Activated CD4-positive, alpha-beta T cell treated with anti-CD3 and anti-CD28 coated beads, Interleukin-10, Interleukin-2, amounts not matched to agents 100 ng/mL and 50 ng/mL, durations not matched to agents 16 hours and 8 hours (primary cell): Measurements from ENCODE around the gene SDCCAG8.

ENCODE experiments used
- DNase-seq: peaks from one replicate; pipeline ENCODE4 v3.0.0-alpha.2; 2020

The SDCCAG8 gene

GRCh38 chr1:243341074-243341473 lies 85.2 kb downstream of the SDCCAG8 start:
- DNase-seq: no peak

- peak; percentile 64 for DNase-seq
Observed at GRCh38 chr1:243343970-243344937, 88.4 kb downstream of the SDCCAG8 start.

GRCh38 chr1:243345205-243345604 lies 89.4 kb downstream of the SDCCAG8 start:
- peak; percentile 3 for DNase-seq

GRCh38 chr1:243346016-243346415 lies 90.2 kb downstream of the SDCCAG8 start:
- DNase-seq: no peak

- no peak for DNase-seq
Observed at GRCh38 chr1:243346468-243346867, 90.6 kb downstream of the SDCCAG8 start.

- DNase-seq: no peak
Observed at GRCh38 chr1:243348331-243348730, 92.5 kb downstream of the SDCCAG8 start.

- DNase-seq: no peak
Observed at GRCh38 chr1:243349128-243349527, 93.3 kb downstream of the SDCCAG8 start.

GRCh38 chr1:243351337-243351736 lies 95.5 kb downstream of the SDCCAG8 start:
- DNase-seq: no peak

GRCh38 chr1:243354511-243355153 lies 98.8 kb downstream of the SDCCAG8 start:
- no peak for DNase-seq

- no peak for DNase-seq
Observed at GRCh38 chr1:243363832-243364231, 108.0 kb downstream of the SDCCAG8 start.

- DNase-seq: no peak
Observed at GRCh38 chr1:243364330-243364729, 108.5 kb downstream of the SDCCAG8 start.

GRCh38 chr1:243364866-243365265 lies 109.0 kb downstream of the SDCCAG8 start:
- DNase-seq: no peak

GRCh38 chr1:243367314-243367713 lies 111.5 kb downstream of the SDCCAG8 start:
- no peak for DNase-seq

GRCh38 chr1:243374412-243374811 lies 118.6 kb downstream of the SDCCAG8 start:
- no peak for DNase-seq

GRCh38 chr1:243375596-243375995 lies 119.8 kb downstream of the SDCCAG8 start:
- no peak for DNase-seq

GRCh38 chr1:243378669-243379068 lies 122.8 kb downstream of the SDCCAG8 start:
- no peak for DNase-seq

- no peak for DNase-seq
Observed at GRCh38 chr1:243379208-243379607, 123.4 kb downstream of the SDCCAG8 start.

- DNase-seq: no peak
Observed at GRCh38 chr1:243379706-243380105, 123.9 kb downstream of the SDCCAG8 start.

GRCh38 chr1:243388276-243388675 lies 132.4 kb downstream of the SDCCAG8 start:
- no peak for DNase-seq

GRCh38 chr1:243390162-243390791 lies 134.4 kb downstream of the SDCCAG8 start:
- peak; percentile 64 for DNase-seq

GRCh38 chr1:243391355-243391754 lies 135.5 kb downstream of the SDCCAG8 start:
- no peak for DNase-seq

GRCh38 chr1:243393096-243393495 lies 137.3 kb downstream of the SDCCAG8 start:
- no peak for DNase-seq

- no peak for DNase-seq
Observed at GRCh38 chr1:243394066-243394465, 138.2 kb downstream of the SDCCAG8 start.
